DOHH2 (cell line): ENCODE data around the gene ZIC1.

ENCODE experiments used
- H3F3A ChIP-seq: fragments of 200-600 bp; sonication (generic), shearing (Covaris generic); 2 replicates; pipeline ENCODE4 v1.6.0; 2016; ENCODE audit warnings: antibody characterized with exemption, mild to moderate bottlenecking; ENCODE audit not compliant: control insufficient read depth, insufficient read depth
- H3K27ac ChIP-seq: fragments of 200-600 bp; sonication (generic); 2 replicates; pipeline ENCODE4 v1.5.1; 2014; ENCODE audit warnings: low read depth, mild to moderate bottlenecking, low read length, moderate library complexity
- H3K27me3 ChIP-seq: fragments of 200-600 bp; sonication (generic); 2 replicates; pipeline ENCODE4 v1.6.1; 2014; ENCODE audit warnings: mild to moderate bottlenecking, low read length, mixed read lengths; ENCODE audit not compliant: control insufficient read depth
- H3K36me3 ChIP-seq: fragments of 200-600 bp; sonication (generic); 2 replicates; pipeline ENCODE4 v1.6.1; 2014; ENCODE audit warnings: mild to moderate bottlenecking, low read length, moderate library complexity, mixed read lengths; ENCODE audit not compliant: control insufficient read depth
- H3K4me1 ChIP-seq: fragments of 200-600 bp; sonication (generic); 2 replicates; pipeline ENCODE4 v1.6.1; 2014; ENCODE audit warnings: mild to moderate bottlenecking, low read length, mixed read lengths; ENCODE audit not compliant: control insufficient read depth
- H3K4me2 ChIP-seq: fragments of 200-600 bp; sonication (generic); 2 replicates; pipeline ENCODE4 v1.6.0; 2014; ENCODE audit warnings: mild to moderate bottlenecking, low read length, moderate library complexity
- H3K4me3 ChIP-seq: fragments of 200-600 bp; sonication (generic); 2 replicates; pipeline ENCODE4 v1.5.1; 2014; ENCODE audit warnings: mild to moderate bottlenecking, low read length, mixed read lengths
- H3K79me2 ChIP-seq: fragments of 200-600 bp; sonication (generic); 2 replicates; pipeline ENCODE4 v1.6.1; 2014; ENCODE audit warnings: mild to moderate bottlenecking, low read length, mixed read lengths; ENCODE audit not compliant: control insufficient read depth
- H3K9me2 ChIP-seq: fragments of 200-600 bp; sonication (generic); replicated peaks from 2 replicates; pipeline ENCODE4 v1.6.1; 2014; ENCODE audit warnings: mild to moderate bottlenecking, low read length, mixed read lengths; ENCODE audit not compliant: control insufficient read depth
- H3K9me3 ChIP-seq: fragments of 200-600 bp; sonication (generic); 2 replicates; pipeline ENCODE4 v1.6.1; 2014; ENCODE audit warnings: antibody characterized with exemption, low read length, mixed read lengths; ENCODE audit not compliant: control insufficient read depth, insufficient read depth
- H4K20me1 ChIP-seq: fragments of 200-600 bp; sonication (generic); 2 replicates; pipeline ENCODE4 v1.6.0; 2014; ENCODE audit warnings: low read depth, mild to moderate bottlenecking, antibody characterized with exemption, low read length, moderate library complexity; ENCODE audit not compliant: control insufficient read depth, insufficient read depth
- EZH2phosphoT487 ChIP-seq: fragments of 200-600 bp; sonication (generic); IDR thresholded peaks from 2 replicates; pipeline ENCODE4 v1.6.1; 2017; ENCODE audit warnings: borderline replicate concordance, mild to moderate bottlenecking, antibody characterized with exemption, low read length, moderate library complexity, mixed read lengths
- TF ChIP-seq, protein P1 (sequence below): fragments of 200-600 bp; sonication (generic); IDR thresholded peaks from one replicate; pipeline ENCODE4 v1.5.1; 2014; ENCODE audit warnings: antibody characterized with exemption, mild to moderate bottlenecking, low read depth, low read length; ENCODE audit not compliant: poor library complexity, severe bottlenecking

Gene ZIC1

GRCh38 chr3:147417551-147418295 is 8.6 kb downstream of the ZIC1 start:
- TF ChIP-seq, protein P1, sequence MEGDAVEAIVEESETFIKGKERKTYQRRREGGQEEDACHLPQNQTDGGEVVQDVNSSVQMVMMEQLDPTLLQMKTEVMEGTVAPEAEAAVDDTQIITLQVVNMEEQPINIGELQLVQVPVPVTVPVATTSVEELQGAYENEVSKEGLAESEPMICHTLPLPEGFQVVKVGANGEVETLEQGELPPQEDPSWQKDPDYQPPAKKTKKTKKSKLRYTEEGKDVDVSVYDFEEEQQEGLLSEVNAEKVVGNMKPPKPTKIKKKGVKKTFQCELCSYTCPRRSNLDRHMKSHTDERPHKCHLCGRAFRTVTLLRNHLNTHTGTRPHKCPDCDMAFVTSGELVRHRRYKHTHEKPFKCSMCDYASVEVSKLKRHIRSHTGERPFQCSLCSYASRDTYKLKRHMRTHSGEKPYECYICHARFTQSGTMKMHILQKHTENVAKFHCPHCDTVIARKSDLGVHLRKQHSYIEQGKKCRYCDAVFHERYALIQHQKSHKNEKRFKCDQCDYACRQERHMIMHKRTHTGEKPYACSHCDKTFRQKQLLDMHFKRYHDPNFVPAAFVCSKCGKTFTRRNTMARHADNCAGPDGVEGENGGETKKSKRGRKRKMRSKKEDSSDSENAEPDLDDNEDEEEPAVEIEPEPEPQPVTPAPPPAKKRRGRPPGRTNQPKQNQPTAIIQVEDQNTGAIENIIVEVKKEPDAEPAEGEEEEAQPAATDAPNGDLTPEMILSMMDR, result no peak
- TF ChIP-seq EZH2phosphoT487, result no peak

DNA sequence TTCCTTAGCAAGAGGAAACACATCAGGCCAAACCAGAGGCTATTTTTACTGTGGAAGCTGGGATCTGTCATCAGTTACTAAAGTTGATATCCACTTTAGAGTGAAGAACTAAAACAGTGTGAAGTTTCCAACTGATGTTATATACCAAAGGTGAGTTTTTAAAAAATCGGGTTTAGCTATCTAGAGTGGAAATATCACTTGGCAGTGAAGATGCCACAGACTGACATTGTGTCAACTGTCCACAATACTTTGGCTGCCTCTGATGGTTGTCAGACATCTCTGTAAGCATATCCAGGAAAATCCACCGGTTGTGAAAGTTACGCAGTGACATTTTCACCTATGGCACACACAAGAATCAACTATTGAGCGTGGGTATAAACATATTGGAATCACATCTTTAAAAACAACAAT is 9.2 kb downstream of the ZIC1 start:
- H3K4me2 ChIP-seq, result no peak overlapping the region
- no peaks in the 10 kb centered on the region for H3F3A ChIP-seq
- no peak overlapping the region for H3K4me3 ChIP-seq
- no peak overlapping the region for H3K27ac ChIP-seq
- H3K79me2 ChIP-seq, result no peaks in the 10 kb centered on the region
- TF ChIP-seq EZH2phosphoT487, result no peak
- TF ChIP-seq, protein P1, result no peak
- H3K9me3 ChIP-seq, result peaks cover 4% of the 10 kb centered on the region; the same call in 1 of the 2 replicates
- no peaks in the 10 kb centered on the region for H3K9me2 ChIP-seq
- no peaks in the 10 kb centered on the region for H3K27me3 ChIP-seq
- no peaks in the 10 kb centered on the region for H3K36me3 ChIP-seq
- H4K20me1 ChIP-seq, result no peaks in the 10 kb centered on the region
- H3K4me1 ChIP-seq, result no peaks in the 10 kb centered on the region

More at GRCh38 chr3:147417551-147418295, 8.6 kb downstream of the ZIC1 start:
- Histone ChIP-seq H3K79me2 (no peaks in the 10 kb centered on the region), H3K4me3 (no peak overlapping the region), H3K27ac (no peak overlapping the region), H3K4me1 (no peaks in the 10 kb centered on the region), H3K9me3 (peaks cover 4% of the 10 kb centered on the region; the same call in 1 of the 2 replicates), H3K27me3 (no peaks in the 10 kb centered on the region), H3K9me2 (no peaks in the 10 kb centered on the region), H3K4me2 (no peak overlapping the region), H3F3A (no peaks in the 10 kb centered on the region), H3K36me3 (no peaks in the 10 kb centered on the region), H4K20me1 (no peaks in the 10 kb centered on the region)

- Histone ChIP-seq H3K4me1 (no peaks in the 10 kb centered on the region), H3K36me3 (no peaks in the 10 kb centered on the region), H3K9me2 (no peaks in the 10 kb centered on the region), H3K9me3 (peaks cover 4% of the 10 kb centered on the region; the same call in 1 of the 2 replicates), H3K4me2 (no peak overlapping the region), H4K20me1 (no peaks in the 10 kb centered on the region), H3K4me3 (no peak overlapping the region), H3K27me3 (no peaks in the 10 kb centered on the region), H3F3A (no peaks in the 10 kb centered on the region), H3K27ac (no peak overlapping the region), H3K79me2 (no peaks in the 10 kb centered on the region)
- no peak for TF ChIP-seq EZH2phosphoT487
- TF ChIP-seq, protein P1, result no peak
Observed at GRCh38 chr3:147418808-147419701, 9.9 kb downstream of the ZIC1 start.
